Measurements from ENCODE around the gene ADAMTSL3. TPM values are rescaled to one million over a fixed set of nuclear protein-coding genes. Genes with fewer than 3 reads are reported as not detected.

The ADAMTSL3 gene
- total and polyA plus RNA-seq, 2 of the 4 experiments (the other 2 are of a cell fraction): under 0.01 to 0.02 TPM

- no peak overlapping the region for H3K4me3 ChIP-seq (ENCODE audit: insufficient read depth, low read depth, low read length)
- H2BK15ac ChIP-seq (ENCODE audit: low read depth, low read length): no peak overlapping the region
- no peak overlapping the region for H2BK20ac ChIP-seq (ENCODE audit: low read depth, low read length)
- H4K5ac ChIP-seq (ENCODE audit: low read depth, low read length): no peak overlapping the region
- no peaks in the 10 kb centered on the region for H3K9me1 ChIP-seq (ENCODE audit: insufficient read depth, low read length)
- H3K4ac ChIP-seq (ENCODE audit: low read depth, low read length): no peak overlapping the region
- H4K8ac ChIP-seq (ENCODE audit: low read depth in 2 of 2, low read length in 2 of 2): no peak overlapping the region
- H4K20me1 ChIP-seq (ENCODE audit: insufficient read depth, low read length): no peaks in the 10 kb centered on the region
- no peak overlapping the region for H2AFZ ChIP-seq (replicated peaks; ENCODE audit: low read length, poor library complexity)
- intact Hi-C loops (cut with micrococcal nuclease): no loop called here
- H3K9ac ChIP-seq (ENCODE audit: low read depth, low read length): no peak overlapping the region
- no peak overlapping the region for H3K4me2 ChIP-seq (ENCODE audit: low read depth, low read length)
- no peak overlapping the region for H3K56ac ChIP-seq (ENCODE audit: extremely low read depth, insufficient read depth, low read length)
- H2AK5ac ChIP-seq (ENCODE audit: low read depth, low read length): no peak overlapping the region
- DNase-seq: peak; percentile 7
- dilution Hi-C loops (cut with HindIII; ENCODE audit: low sequenced_read_pairs, unreplicated experiment): no loop called here
- H2AK9ac ChIP-seq (replicated peaks; ENCODE audit: low read depth, low read length, poor library complexity): peak overlapping the region; percentile 23
- H2BK120ac ChIP-seq (ENCODE audit: low read depth, low read length): no peak overlapping the region
- H3K4me1 ChIP-seq (ENCODE audit: control insufficient read depth, insufficient read depth, low read length): no peaks in the 10 kb centered on the region
- ChIA-PET CTCF (no interaction called here), POLR2A (ENCODE audit: unreplicated experiment) (no interaction called here)
- no peak overlapping the region for H3K14ac ChIP-seq (replicated peaks; ENCODE audit: low read depth, low read length)
- H3K18ac ChIP-seq (ENCODE audit: low read depth, low read length): no peak overlapping the region
- no peak for ATAC-seq (ENCODE audit: low read depth)
- no peak for TF ChIP-seq MXI1 (IDR thresholded peaks at IDR 0.05; ENCODE audit: borderline replicate concordance, low read depth, low read length)
- TF ChIP-seq USF2 (IDR thresholded peaks at IDR 0.05; ENCODE audit: low read depth, low read length): no peak
- no TSS peak for BruUV-seq (replicated peaks)
- H3K9me3 ChIP-seq (ENCODE audit: control insufficient read depth, insufficient read depth, low read length): no peaks in the 10 kb centered on the region; the same call in 1 of the 2 replicates
- H3K36me3 ChIP-seq (ENCODE audit: control insufficient read depth, insufficient read depth, low read length): no peaks in the 10 kb centered on the region
- in situ Hi-C loops (cut with MboI; ENCODE audit: low sequenced_read_pairs): no loop called here
- no peak overlapping the region for H2BK5ac ChIP-seq (ENCODE audit: low read depth, low read length, poor library complexity, severe bottlenecking)
- H4K91ac ChIP-seq (ENCODE audit: insufficient read depth, low read depth, low read length): no peak overlapping the region
- H3K27ac ChIP-seq (ENCODE audit: insufficient read depth, low read length): no peak overlapping the region
- no peaks in the 10 kb centered on the region for H3K79me1 ChIP-seq (ENCODE audit: low read depth in 1 of 2, low read length in 2 of 2)
- no peaks in the 10 kb centered on the region; the same call in 1 of the 2 replicates for H3K27me3 ChIP-seq (ENCODE audit: control insufficient read depth, insufficient read depth, low read length)
- H3K23ac ChIP-seq (ENCODE audit: low read depth, low read length): no peak overlapping the region
- WGBS, 2 experiments (ENCODE audit: extremely low coverage in 2 of 2, insufficient read length in 1 of 2): no CpG with 5 or more reads among the region's 1 CpG
These were observed 272.2 kb downstream of the ADAMTSL3 start for GRCh38 chr15:83926116-83926515.
